ENCODE data around the gene PIAS2.
A peak's percentile ranks its signal among the peaks of the same experiment; 100 is the strongest.
"Not testable (repeated sequence)": the region's sequence is repeated elsewhere in the genome, so short reads cannot be mapped to it uniquely, and the experiment has no call there.

The PIAS2 gene

GRCh38 chr18:46917108-46917802 lies at the start of gene PIAS2, which contains the start of gene KATNAL2:
Gene PIAS2, minus strand, starts transcription at chr18:46917507. Its CDS starts 162 bp downstream, at chr18:46917345.
Gene KATNAL2, plus strand, starts transcription at chr18:46917602. Its CDS starts 29,271 bp downstream, at chr18:46946873.
- DNase-seq (ENCODE audit: low spot score): peak; percentile 86

GRCh38 chr18:46966266-46966665 lies 49.0 kb upstream of the PIAS2 start:
- DNase-seq (ENCODE audit: low spot score): not testable (repeated sequence)

GRCh38 chr18:46964579-46965293 lies 47.4 kb upstream of the PIAS2 start:
- DNase-seq (ENCODE audit: low spot score): not testable (repeated sequence)

GRCh38 chr18:46963656-46964578 lies 46.6 kb upstream of the PIAS2 start:
- DNase-seq (ENCODE audit: low spot score): not testable (repeated sequence)

GRCh38 chr18:46958209-46958608 lies 40.9 kb upstream of the PIAS2 start:
- DNase-seq (ENCODE audit: low spot score): no peak

GRCh38 chr18:46953195-46953594 lies 35.9 kb upstream of the PIAS2 start:
- DNase-seq (ENCODE audit: low spot score): no peak

GRCh38 chr18:46950064-46950656 lies 32.9 kb upstream of the PIAS2 start:
- DNase-seq (ENCODE audit: low spot score): no peak

GRCh38 chr18:46946656-46947282 lies 29.5 kb upstream of the PIAS2 start:
- peak; percentile 80 for DNase-seq (ENCODE audit: low spot score)

GRCh38 chr18:46942646-46943045 lies 25.3 kb upstream of the PIAS2 start:
- no peak for DNase-seq (ENCODE audit: low spot score)

GRCh38 chr18:46939998-46940571 lies 22.8 kb upstream of the PIAS2 start:
- DNase-seq (ENCODE audit: low spot score): no peak

- no peak for DNase-seq (ENCODE audit: low spot score)
These were observed 22.1 kb upstream of the PIAS2 start for GRCh38 chr18:46939337-46939963.

GRCh38 chr18:46920653-46921052 lies 3.3 kb upstream of the PIAS2 start:
- DNase-seq (ENCODE audit: low spot score): no peak

GRCh38 chr18:46920067-46920466 lies 2.8 kb upstream of the PIAS2 start:
- no peak for DNase-seq (ENCODE audit: low spot score)

- peak; percentile 28 for DNase-seq (ENCODE audit: low spot score)
These were observed 695 bp upstream of the PIAS2 start for GRCh38 chr18:46917803-46918600.

GRCh38 chr18:46916551-46917107 lies 678 bp downstream of the PIAS2 start:
- peak; percentile 40 for DNase-seq (ENCODE audit: low spot score)

GRCh38 chr18:46915800-46916550 lies 1.3 kb downstream of the PIAS2 start:
- no peak for DNase-seq (ENCODE audit: low spot score)

GRCh38 chr18:46910856-46911255 lies 6.5 kb downstream of the PIAS2 start:
- DNase-seq (ENCODE audit: low spot score): no peak

- no peak for DNase-seq (ENCODE audit: low spot score)
These were observed 7.8 kb downstream of the PIAS2 start for GRCh38 chr18:46909497-46909896.

- DNase-seq (ENCODE audit: low spot score): no peak
These were observed 13.9 kb downstream of the PIAS2 start for GRCh38 chr18:46903406-46903805.

All from putamen (tissue), 1 donor.